ENCODE data around the gene ASPG.

DNA sequence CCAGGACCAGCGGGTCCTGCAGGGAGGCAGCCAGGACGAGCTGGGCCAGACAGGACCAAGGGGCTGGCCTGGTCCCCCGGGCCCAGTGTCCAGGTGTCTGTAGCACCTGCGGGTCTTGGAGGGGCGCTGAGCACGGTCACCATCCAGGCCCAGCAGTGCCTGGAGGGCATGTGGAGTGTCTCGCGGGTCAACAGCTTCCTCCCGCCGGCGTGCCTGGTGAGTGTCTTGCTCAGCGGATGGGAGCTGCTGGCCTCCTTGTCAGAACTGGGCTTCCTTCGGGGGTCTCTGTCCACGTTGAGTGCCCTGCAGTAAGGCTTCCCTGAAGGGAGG, 66.7 kb downstream of the ASPG start:
- TF ChIP-seq, protein P1, sequence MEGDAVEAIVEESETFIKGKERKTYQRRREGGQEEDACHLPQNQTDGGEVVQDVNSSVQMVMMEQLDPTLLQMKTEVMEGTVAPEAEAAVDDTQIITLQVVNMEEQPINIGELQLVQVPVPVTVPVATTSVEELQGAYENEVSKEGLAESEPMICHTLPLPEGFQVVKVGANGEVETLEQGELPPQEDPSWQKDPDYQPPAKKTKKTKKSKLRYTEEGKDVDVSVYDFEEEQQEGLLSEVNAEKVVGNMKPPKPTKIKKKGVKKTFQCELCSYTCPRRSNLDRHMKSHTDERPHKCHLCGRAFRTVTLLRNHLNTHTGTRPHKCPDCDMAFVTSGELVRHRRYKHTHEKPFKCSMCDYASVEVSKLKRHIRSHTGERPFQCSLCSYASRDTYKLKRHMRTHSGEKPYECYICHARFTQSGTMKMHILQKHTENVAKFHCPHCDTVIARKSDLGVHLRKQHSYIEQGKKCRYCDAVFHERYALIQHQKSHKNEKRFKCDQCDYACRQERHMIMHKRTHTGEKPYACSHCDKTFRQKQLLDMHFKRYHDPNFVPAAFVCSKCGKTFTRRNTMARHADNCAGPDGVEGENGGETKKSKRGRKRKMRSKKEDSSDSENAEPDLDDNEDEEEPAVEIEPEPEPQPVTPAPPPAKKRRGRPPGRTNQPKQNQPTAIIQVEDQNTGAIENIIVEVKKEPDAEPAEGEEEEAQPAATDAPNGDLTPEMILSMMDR (IDR thresholded peaks at IDR 0.05), result no peak
- TF ChIP-seq GABPB1 (CRISPR knock-in tag; IDR thresholded peaks at IDR 0.05), result no peak
- no peak for TF ChIP-seq NR2C2 (CRISPR knock-in tag; IDR thresholded peaks at IDR 0.05)
